GM20000 (cell line): ENCODE data around the gene GZF1.

Source experiments
- DNase-seq: peaks from one replicate; pipeline ENCODE4 v3.0.0; 2012; ENCODE audit warnings: low spot score
- TF ChIP-seq, protein P1 (sequence below): IDR thresholded peaks from 2 replicates; pipeline ENCODE4 v1.5.1; 2012; ENCODE audit warnings: mild to moderate bottlenecking, control low read depth; ENCODE audit errors: extremely low read depth, missing control alignments

The GZF1 gene

DNA sequence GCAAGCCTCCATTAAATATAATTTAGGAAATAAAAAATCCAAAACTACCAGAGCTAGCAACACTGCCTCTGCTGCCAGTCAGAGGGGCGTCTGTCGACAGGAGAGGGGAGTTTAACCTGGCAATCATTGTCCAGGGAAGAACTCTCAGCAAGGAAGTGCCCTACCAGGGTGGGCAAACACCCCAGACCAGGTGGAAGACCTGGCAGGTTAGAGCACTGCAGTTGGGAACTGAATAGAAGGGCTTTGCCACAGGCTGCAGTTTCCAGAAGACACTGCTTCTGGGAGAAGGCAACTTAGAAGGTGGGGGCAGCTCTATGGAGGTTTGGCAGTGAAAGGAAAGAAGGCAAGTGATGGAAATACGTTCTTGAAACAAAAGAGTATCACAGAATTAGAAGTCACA lies 47.8 kb downstream of the GZF1 start:
- DNase-seq, result no peak

DNA sequence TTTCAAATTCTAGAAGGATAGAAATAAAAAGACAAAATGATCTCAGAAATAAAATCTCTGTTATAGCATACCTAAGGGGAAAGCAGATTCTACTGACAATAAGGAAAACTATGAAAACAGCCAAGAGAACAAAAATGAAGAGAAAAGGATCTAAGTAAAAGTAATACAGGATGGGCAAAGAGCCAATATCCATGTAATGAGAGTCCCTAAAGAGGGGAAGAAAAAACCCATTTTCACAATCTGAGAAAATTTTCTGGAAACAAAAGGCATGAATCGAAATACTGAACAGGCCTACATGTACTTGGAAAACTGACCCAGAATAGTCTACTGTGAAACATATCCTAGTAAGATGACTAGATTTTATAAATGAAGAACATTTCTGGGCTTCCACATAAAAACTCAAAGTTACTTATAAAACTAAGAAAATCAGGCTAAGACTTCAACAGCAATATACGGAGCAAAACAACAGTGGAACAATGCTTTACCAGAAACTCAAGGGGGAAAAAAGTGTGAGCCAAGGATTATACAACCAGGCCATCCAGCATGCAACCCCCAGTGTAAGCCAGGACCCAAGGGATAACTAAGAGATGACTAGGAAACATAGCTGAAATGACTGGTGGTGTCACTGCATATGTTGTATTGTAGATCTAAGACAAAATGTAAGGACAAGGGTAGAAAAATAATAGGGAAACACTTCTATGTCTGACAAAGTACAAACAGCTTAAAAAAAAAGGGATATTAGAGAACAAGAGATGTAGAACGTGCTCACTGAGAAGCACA lies 49.1 kb downstream of the GZF1 start:
- DNase-seq, result no peak

More for the DNA sequence above, 47.8 kb downstream of the GZF1 start:
- TF ChIP-seq, protein P1, sequence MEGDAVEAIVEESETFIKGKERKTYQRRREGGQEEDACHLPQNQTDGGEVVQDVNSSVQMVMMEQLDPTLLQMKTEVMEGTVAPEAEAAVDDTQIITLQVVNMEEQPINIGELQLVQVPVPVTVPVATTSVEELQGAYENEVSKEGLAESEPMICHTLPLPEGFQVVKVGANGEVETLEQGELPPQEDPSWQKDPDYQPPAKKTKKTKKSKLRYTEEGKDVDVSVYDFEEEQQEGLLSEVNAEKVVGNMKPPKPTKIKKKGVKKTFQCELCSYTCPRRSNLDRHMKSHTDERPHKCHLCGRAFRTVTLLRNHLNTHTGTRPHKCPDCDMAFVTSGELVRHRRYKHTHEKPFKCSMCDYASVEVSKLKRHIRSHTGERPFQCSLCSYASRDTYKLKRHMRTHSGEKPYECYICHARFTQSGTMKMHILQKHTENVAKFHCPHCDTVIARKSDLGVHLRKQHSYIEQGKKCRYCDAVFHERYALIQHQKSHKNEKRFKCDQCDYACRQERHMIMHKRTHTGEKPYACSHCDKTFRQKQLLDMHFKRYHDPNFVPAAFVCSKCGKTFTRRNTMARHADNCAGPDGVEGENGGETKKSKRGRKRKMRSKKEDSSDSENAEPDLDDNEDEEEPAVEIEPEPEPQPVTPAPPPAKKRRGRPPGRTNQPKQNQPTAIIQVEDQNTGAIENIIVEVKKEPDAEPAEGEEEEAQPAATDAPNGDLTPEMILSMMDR, result no peak

DNA sequence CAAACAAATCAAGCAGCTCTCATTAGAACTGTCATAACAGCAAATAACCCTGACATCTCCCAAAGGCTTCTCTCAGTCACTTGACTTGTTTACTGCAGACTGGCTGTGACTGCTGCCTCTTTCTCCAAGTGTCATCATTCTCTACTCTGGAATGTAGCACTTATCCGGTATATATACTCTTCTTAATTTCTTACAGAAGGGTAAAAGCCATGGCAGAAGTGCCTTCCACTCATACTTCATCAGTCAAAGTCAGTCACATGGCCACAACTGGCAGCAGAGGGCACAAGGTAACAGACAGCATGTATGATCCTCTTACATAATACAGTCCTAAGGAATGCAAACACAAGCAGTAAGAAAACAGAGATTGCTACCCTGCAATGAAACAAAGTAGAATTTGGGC lies 50.0 kb downstream of the GZF1 start:
- DNase-seq, result no peak
- TF ChIP-seq, protein P1, result no peak

More for the DNA sequence above, 49.1 kb downstream of the GZF1 start:
- TF ChIP-seq, protein P1, result no peak

DNA sequence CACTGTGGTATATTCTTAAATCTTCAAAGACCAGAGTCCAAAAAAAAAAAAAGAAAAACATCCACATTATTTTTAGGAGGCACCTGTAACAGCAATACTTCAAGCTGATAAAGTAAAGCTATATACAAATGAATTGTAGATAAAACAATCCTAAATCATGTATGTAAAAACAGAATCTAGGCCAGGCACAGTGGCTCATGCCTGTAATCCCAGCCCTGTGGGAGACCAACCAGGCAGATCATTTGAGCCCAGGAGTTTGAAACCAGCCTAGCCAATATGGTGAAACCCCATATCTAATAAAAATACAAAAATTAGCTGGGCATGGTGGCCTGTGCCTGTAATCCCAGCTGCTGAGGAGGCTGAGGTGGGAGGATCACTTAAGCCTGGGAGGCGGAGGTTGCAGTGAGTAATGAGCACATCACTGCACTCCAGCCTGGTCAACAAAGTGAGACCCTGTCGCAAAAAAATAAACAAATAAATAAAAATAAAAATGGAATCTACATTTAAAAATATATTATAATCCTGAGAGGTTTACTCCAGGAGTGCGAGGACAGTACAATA lies 52.0 kb downstream of the GZF1 start:
- DNase-seq, result no peak
- TF ChIP-seq, protein P1, result no peak

DNA sequence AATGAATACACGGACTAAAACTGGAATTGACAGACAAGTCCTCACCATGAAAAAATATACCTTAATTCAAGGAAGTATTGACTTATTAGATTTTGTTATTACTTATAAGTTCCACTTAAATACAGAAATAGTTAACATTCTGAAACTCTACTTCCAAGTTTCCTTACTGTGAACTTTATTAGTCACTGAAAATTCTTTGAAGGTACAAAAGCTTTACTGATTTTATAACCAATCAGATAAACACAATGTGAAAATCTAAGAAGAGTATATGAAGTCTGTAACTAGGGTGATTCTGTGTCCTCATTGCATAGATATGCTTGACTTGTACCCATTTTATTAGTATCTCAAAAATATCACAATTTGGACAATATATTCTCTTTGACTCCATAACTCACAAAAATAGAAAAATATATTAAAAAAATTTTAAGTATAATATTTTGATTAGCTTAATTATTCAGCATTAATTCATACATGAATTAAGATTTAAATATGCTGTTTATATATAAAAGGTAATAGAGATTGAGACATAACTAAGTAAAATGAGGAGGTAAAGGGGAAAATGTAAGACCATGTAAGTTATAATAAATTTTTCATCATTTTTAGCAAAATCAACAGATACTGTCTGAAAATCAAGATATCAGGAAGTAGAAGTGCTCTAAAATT lies 52.7 kb downstream of the GZF1 start:
- DNase-seq, result no peak
- TF ChIP-seq, protein P1, result no peak

DNA sequence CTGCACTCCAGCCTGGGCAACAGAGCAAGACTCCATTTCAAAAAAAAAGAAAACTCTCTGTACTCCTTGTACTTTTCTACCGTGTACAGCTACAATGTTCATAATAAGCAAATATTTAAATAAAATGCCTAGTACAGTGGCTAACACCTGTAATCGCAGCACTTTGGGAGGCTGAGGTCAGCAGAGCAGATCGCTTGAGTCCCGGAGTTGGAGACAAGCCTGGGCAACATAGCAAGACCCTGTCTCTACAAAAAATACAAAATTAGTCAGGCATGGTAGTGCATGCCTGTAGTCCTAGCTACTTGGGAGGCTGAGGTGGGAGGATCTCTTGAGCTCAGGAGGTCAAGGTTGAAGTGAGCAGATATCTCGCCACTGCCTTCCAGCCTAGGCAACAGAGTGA lies 53.6 kb downstream of the GZF1 start:
- no peak for DNase-seq
- TF ChIP-seq, protein P1, result no peak

DNA sequence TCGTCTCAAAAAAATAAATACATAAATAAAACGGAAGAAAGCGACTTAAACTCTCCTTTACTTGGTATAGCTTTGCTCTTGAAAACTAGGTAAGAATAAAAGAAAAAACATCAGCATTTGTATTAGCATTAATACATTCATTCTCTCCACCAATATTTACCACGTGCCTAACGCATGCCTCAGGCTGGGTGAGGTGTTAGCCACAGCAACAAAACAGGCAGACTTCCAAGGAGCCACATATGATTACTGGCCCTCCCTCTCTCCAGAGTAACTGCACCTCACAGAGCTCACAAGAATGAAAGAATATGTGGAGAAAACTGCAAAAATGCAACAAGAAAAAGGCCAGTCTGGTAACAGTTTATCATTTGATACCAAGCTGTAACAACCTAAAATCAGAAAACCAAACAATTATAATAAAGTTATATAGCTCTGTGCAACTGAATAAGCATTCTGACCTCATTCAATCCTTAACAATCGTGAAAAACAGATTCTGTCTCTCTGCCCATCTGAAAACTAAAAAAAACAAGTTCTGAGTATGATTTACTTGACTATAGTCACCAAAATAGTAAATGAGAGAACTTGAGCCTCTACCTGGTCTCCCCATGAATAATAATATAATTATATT lies 54.1 kb downstream of the GZF1 start:
- TF ChIP-seq, protein P1, result no peak
- DNase-seq, result no peak
